MM.1S (cell line): ENCODE measurements around the gene LRRN2.

Experiments used
- EZH2 ChIP-seq: fragments of 300-600 bp; sonication (generic); optimal IDR thresholded peaks from 2 replicates; pipeline ENCODE3; 2017; ENCODE audit warnings: low read depth, mild to moderate bottlenecking, antibody characterized with exemption, low read length, mixed read lengths
- EZH2phosphoT487 ChIP-seq: fragments of 300-600 bp; sonication (generic); IDR thresholded peaks from 2 replicates; pipeline ENCODE4 v1.6.1; 2018; ENCODE audit warnings: antibody characterized with exemption, low read length
- TF ChIP-seq, protein P1 (sequence below): fragments of 300-600 bp; sonication (generic); IDR thresholded peaks from 2 replicates; pipeline ENCODE4 v1.5.1; 2016; ENCODE audit warnings: antibody characterized with exemption, low read length, mixed read lengths

DNA sequence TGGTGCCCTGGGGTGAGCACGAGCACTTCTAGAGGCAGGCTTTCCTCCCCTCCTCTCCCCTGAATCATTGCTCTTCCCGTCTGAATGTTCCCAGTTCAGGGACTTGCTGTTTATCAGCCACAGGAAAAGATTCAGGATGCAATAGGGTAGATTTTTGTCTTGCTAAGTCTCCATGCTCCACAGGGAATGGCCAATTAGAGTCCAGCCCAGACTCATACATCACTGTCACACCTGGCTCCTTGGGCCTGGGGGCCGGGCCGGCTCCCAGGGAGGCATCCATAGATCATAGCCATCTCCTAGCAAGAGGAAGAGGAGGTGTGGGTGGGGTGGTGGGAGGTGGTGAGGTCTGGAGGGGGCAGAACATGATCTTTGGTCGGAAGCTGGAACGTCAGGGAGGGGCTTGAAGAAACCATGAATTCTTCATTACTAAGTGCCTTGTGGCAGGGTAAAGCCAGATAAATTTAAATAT lies 83.4 kb downstream of the LRRN2 start:
- TF ChIP-seq, protein P1, sequence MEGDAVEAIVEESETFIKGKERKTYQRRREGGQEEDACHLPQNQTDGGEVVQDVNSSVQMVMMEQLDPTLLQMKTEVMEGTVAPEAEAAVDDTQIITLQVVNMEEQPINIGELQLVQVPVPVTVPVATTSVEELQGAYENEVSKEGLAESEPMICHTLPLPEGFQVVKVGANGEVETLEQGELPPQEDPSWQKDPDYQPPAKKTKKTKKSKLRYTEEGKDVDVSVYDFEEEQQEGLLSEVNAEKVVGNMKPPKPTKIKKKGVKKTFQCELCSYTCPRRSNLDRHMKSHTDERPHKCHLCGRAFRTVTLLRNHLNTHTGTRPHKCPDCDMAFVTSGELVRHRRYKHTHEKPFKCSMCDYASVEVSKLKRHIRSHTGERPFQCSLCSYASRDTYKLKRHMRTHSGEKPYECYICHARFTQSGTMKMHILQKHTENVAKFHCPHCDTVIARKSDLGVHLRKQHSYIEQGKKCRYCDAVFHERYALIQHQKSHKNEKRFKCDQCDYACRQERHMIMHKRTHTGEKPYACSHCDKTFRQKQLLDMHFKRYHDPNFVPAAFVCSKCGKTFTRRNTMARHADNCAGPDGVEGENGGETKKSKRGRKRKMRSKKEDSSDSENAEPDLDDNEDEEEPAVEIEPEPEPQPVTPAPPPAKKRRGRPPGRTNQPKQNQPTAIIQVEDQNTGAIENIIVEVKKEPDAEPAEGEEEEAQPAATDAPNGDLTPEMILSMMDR = no peak
- TF ChIP-seq EZH2phosphoT487 (no peak), EZH2 (no peak)
